Sigmoid colon (tissue), 7 donors: ENCODE results near the gene ZNF223. TPM values are rescaled to one million over a fixed set of nuclear protein-coding genes. Genes with fewer than 3 reads are reported as not detected.

Experiments used
- DNase-seq: peaks from one replicate; pipeline ENCODE4 v3.0.0-alpha.2; 2019
- H3K27ac ChIP-seq, 4 donors: fragments of 200-600 bp; sonication (generic); one replicate each; pipeline ENCODE4 v1.5.1; 2016 to 2019; ENCODE audit warnings: mild to moderate bottlenecking in 1 of 4
- H3K27me3 ChIP-seq, 3 donors: fragments of 200-600 bp; sonication (generic); one replicate each; pipeline ENCODE4 v1.5.1; 2019; ENCODE audit warnings: mild to moderate bottlenecking in 1 of 3
- H3K36me3 ChIP-seq, 4 donors: fragments of 200-600 bp; sonication (generic); one replicate each; pipeline ENCODE4 v1.5.1; 2016 to 2019
- H3K4me1 ChIP-seq, 4 donors: fragments of 200-600 bp; sonication (generic); one replicate each; pipeline ENCODE4 v1.5.1; 2017 to 2019
- H3K4me3 ChIP-seq, 4 donors: fragments of 200-600 bp; sonication (generic); one replicate each; pipeline ENCODE4 v1.5.1; 2017 to 2019; ENCODE audit warnings: mild to moderate bottlenecking in 2 of 4, moderate library complexity in 1 of 4
- H3K9me3 ChIP-seq, 4 donors: fragments of 200-600 bp in 3 of 4; sonication (generic) in 3 of 4; one replicate each; pipeline versions ENCODE4 v1.5.1 to v1.6.1; 2013 to 2019
- CTCF ChIP-seq, 4 experiments: fragments of 450-650 bp in 3 of 4; fragments of 200-600 bp in 1 of 4; IDR thresholded peaks; one replicate each; pipeline ENCODE4 v1.5.1; 2016 to 2019; ENCODE audit warnings: antibody characterized with exemption in 4 of 4, mild to moderate bottlenecking in 3 of 4, moderate library complexity in 2 of 4
- EP300 ChIP-seq, 4 donors: sonication (generic); formaldehyde crosslinking; IDR thresholded peaks; one replicate each; pipeline ENCODE4 v1.6.1; 2017; ENCODE audit warnings: antibody characterized with exemption in 4 of 4
- POLR2A ChIP-seq, 2 donors: fragments of 450-650 bp; IDR thresholded peaks; one replicate each; pipeline ENCODE4 v1.6.1; 2016; ENCODE audit warnings: antibody characterized with exemption in 2 of 2, mild to moderate bottlenecking in 2 of 2, moderate library complexity in 2 of 2
- POLR2AphosphoS5 ChIP-seq, 4 donors: sonication (generic); formaldehyde crosslinking; IDR thresholded peaks; one replicate each; pipeline ENCODE4 v1.6.1; 2017; ENCODE audit warnings: antibody characterized with exemption in 4 of 4
- WGBS, 2 donors: extraction: QIAGEN DNeasy Blood & Tissue Kit; methylation state at CpG; one replicate each; pipeline ENCODE4 v1.1.7; 2013; 5-methylcytosine and 5-hydroxymethylcytosine counted together
- intact Hi-C: fragments of 100-400 bp; cut with DNase I; formaldehyde crosslinking; loops from one replicate; pipeline ENCODE4 v1.15.1; 2023
- polyA plus RNA-seq, 3 donors: library from polyadenylated mRNA; stranded (reverse); fragments of 200-250 nt; gene quantifications; one replicate each; pipeline ENCODE4 v1.2.3, GENCODE V29; 2013
- total RNA-seq, 4 donors: library from RNA; depleted of rRNA; stranded (reverse); fragments of >200 nt; gene quantifications; one replicate each; pipeline ENCODE4 v1.1.0, GENCODE V29; 2016
- donor health status: healthy with polysubstance abuse.
- donor health status: Bipolar disorder and iron deficiency.
- donor health status: healthy.

Gene ZNF223
- total and polyA plus RNA-seq, 7 donors: 2.5 to 5.0 (median 3.7) TPM

DNA sequence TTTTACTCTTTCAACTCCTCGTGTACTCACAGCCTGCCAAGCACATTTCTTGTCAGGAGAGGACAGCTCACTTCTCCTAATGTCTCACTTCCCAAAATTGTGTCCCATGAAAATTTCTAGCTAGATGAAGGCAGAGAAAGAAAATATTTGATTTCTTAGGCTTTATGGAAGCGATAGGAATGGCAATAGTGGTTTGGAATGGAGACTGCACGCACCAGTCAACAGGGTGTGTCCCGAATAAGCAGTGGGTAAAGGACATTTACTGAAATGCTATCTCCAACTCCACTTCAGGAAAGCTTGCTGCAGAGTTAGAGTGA is 27.0 kb upstream of the ZNF223 start:
- Histone ChIP-seq H3K27ac (peak overlapping the region; percentile 50 to 69 (median 56)), H3K9me3 (peaks cover 0 to 12% (median 4%) of the 10 kb centered on the region in 4 donors), H3K4me3 (peak overlapping the region; percentile 60 to 76 (median 69)), H3K27me3 (no peaks in the 10 kb centered on the region), H3K36me3 (peaks cover 17 to 33% (median 29%) of the 10 kb centered on the region in 4 donors), H3K4me1 (peaks cover 0 to 11% (median 7%) of the 10 kb centered on the region in 4 donors)
- intact Hi-C loops: no loop called here
- 45% methylated on average over 4 of the region's 4 CpGs for WGBS, 2 donors
- no peak for DNase-seq
- no peak for TF ChIP-seq CTCF (IDR thresholded peaks at IDR 0.05)
- TF ChIP-seq POLR2AphosphoS5 (IDR thresholded peaks at IDR 0.05): no peak
- no peak for TF ChIP-seq EP300 (IDR thresholded peaks at IDR 0.05)
- no peak for TF ChIP-seq POLR2A (IDR thresholded peaks at IDR 0.05)

DNA sequence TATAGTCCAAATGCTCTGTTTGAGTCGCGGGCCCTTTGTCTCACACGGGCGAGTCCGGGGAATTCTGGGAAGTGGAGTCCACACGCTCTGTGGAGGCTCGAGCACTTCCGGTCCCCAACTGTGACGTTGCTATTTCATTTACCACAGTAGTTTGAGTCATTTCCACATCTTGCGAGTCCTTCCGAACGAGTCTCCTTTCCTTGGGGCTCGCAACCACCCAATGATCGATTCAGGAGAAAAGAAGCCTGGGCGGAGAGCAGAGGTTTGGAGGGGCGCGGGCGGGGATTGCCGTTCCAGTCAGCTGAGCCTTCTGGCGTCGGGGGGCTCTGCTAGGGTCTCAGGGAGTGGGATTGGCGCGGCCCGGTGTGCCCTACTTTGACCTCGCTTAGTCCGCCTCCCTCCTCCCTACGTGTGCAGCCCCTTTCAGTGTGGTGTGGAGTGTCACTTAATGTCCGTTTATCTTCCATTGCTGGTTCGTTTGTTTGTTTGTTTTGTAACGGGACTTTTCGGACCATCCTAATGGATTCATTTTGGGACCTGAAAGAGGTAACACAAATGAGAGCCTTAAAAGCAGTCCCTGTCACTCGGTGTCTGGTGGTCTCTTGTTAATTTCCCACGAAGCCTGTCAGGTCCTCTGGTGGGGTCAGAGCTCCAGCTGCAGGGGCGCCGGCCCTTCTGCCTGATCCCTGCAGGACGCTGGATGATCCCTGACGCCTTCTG is 26.5 kb upstream of the ZNF223 start, which contains the start of gene ZNF222:
Gene ZNF222 (plus strand): TSS at position 163 of the 720 bp plus-strand sequence. CDS start 58 bp downstream, at position 221.
- WGBS, 2 donors: 1 to 3% methylated on average over 37 of the region's 37 CpGs
- DNase-seq: peak; percentile 88
- Histone ChIP-seq H3K9me3 (peaks cover 0 to 14% (median 7%) of the 10 kb centered on the region in 4 donors), H3K36me3 (peaks cover 17 to 38% (median 34%) of the 10 kb centered on the region in 4 donors), H3K4me1 (peaks cover 0 to 11% (median 7%) of the 10 kb centered on the region in 4 donors), H3K27ac (peak within 1 kb of the TSS; percentile 50 to 69 (median 56)), H3K27me3 (no peaks in the 10 kb centered on the region), H3K4me3 (peak within 1 kb of the TSS; percentile 60 to 76 (median 69))
- intact Hi-C loops: no loop called here
- TF ChIP-seq POLR2AphosphoS5 (IDR thresholded peaks at IDR 0.05) (peak in 2 of 4 donors; percentile 19 to 52), POLR2A (IDR thresholded peaks at IDR 0.05) (no peak)

DNA sequence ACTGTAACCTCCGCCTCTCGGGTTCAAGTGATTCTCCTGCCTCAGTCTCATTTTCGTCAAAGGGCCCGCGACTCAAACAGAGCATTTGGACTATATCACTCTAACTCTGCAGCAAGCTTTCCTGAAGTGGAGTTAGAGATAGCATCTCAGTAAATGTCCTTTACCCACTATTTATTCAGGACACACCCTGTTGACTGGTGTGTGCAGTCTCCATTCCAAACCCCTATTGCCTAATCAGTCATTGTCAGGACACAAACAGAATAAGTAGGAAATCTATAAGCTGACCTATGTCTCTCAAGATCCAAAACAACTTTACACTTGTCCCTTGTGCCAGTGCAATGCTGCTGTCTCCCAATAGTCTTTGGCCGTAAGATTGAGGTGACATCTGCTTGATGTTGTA is 25.2 kb upstream of the ZNF223 start:
- no peak overlapping the region for H3K27ac ChIP-seq
- H3K36me3 ChIP-seq: peaks cover 20 to 51% (median 46%) of the 10 kb centered on the region in 4 donors
- no peaks in the 10 kb centered on the region for H3K27me3 ChIP-seq
- H3K9me3 ChIP-seq: peaks cover 11 to 22% (median 16%) of the 10 kb centered on the region in 4 donors
- no peak for TF ChIP-seq CTCF (IDR thresholded peaks at IDR 0.05)
- TF ChIP-seq EP300 (IDR thresholded peaks at IDR 0.05): no peak
- TF ChIP-seq POLR2AphosphoS5 (IDR thresholded peaks at IDR 0.05): no peak
- TF ChIP-seq POLR2A (IDR thresholded peaks at IDR 0.05): no peak
- intact Hi-C loops: loop anchor here (2.0 kb wide), 1 partner anchor 24 kb away; no protein-coding TSS in a partner anchor
- DNase-seq: no peak
- WGBS, 2 donors: 96 to 99% methylated on average over 6 of the region's 6 CpGs
- H3K4me1 ChIP-seq: peaks cover 0 to 11% (median 7%) of the 10 kb centered on the region in 4 donors
- no peak overlapping the region for H3K4me3 ChIP-seq

DNA sequence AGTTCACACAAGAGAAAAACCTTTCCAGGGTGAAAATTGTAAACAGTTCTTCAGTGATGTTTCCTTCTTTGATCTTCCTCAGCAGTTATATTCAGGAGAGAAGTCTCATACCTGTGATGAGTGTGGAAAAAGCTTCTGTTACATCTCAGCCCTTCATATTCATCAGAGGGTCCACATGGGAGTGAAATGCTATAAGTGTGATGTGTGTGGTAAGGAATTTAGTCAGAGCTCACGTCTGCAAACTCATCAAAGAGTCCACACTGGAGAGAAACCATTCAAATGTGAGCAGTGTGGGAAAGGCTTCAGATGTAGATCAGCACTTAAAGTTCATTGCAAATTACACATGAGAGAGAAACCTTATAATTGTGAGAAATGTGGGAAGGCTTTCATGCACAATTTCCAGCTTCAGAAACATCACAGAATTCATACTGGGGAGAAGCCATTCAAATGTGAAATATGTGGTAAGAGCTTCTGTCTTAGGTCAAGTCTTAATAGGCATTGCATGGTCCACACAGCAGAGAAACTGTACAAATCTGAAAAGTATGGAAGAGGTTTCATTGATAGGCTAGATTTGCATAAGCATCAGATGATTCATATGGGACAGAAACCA is 19.7 kb upstream of the ZNF223 start:
- no peaks in the 10 kb centered on the region for H3K4me1 ChIP-seq
- peaks cover 27 to 67% (median 57%) of the 10 kb centered on the region in 4 donors for H3K36me3 ChIP-seq
- TF ChIP-seq CTCF (IDR thresholded peaks at IDR 0.05): no peak
- no peak for TF ChIP-seq POLR2A (IDR thresholded peaks at IDR 0.05)
- intact Hi-C loops: no loop called here
- 89 to 91% methylated on average over 1 of the region's 1 CpG for WGBS, 2 donors
- H3K27ac ChIP-seq: no peak overlapping the region
- H3K9me3 ChIP-seq: peaks cover 29 to 60% (median 50%) of the 10 kb centered on the region in 4 donors
- no peak for DNase-seq
- no peaks in the 10 kb centered on the region for H3K27me3 ChIP-seq
- H3K4me3 ChIP-seq: no peak overlapping the region

GRCh38 chr19:44042147-44042546 is 9.7 kb upstream of the ZNF223 start:
- intact Hi-C loops: no loop called here
- TF ChIP-seq EP300 (IDR thresholded peaks at IDR 0.05) (no peak), POLR2A (IDR thresholded peaks at IDR 0.05) (no peak), CTCF (IDR thresholded peaks at IDR 0.05) (no peak), POLR2AphosphoS5 (IDR thresholded peaks at IDR 0.05) (no peak)
- Histone ChIP-seq H3K4me3 (no peak overlapping the region), H3K4me1 (no peaks in the 10 kb centered on the region), H3K27me3 (no peaks in the 10 kb centered on the region), H3K36me3 (no peaks in the 10 kb centered on the region), H3K27ac (no peak overlapping the region), H3K9me3 (peaks cover 0 to 10% (median 8%) of the 10 kb centered on the region in 4 donors)
- WGBS, 2 donors: 78 to 89% methylated on average over 2 of the region's 2 CpGs
- no peak for DNase-seq
